IMR-90 (cell line): Measurements from ENCODE around the gene GSDMA. TPM values are rescaled to one million over a fixed set of nuclear protein-coding genes. Genes with fewer than 3 reads are reported as not detected.

Experiments
- ATAC-seq: fragments of 200-7000 bp; cut with Tn5 transposase; 2 replicates; pipeline ENCODE4 v1.9.1; 2020; ENCODE audit warnings: low read depth, mild to moderate bottlenecking, moderate library complexity
- BruUV-seq: library from RNA; stranded (reverse); fragments of 400-500 nt; replicated peaks from 2 replicates; lab custom pipeline; 2021; lab: Mats Ljungman, UMichigan
- CTCF ChIA-PET: fragments of 300-600 bp; formaldehyde crosslinking; extraction: SDS; loops from one replicate; lab custom pipeline; 2021; ENCODE audit warnings: antibody characterized with exemption; lab: Yijun Ruan, JAX
- POLR2A ChIA-PET: fragments of 300-600 bp; sonication (Branson Sonifier 250); formaldehyde crosslinking; loops from one replicate; lab custom pipeline; 2022; ENCODE audit warnings: antibody characterized with exemption; ENCODE audit not compliant: unreplicated experiment; lab: Charles Lee
- DNase-seq: peaks from one replicate; pipeline ENCODE4 v3.0.0; 2013
- H2AFZ ChIP-seq: replicated peaks from 2 replicates; pipeline ENCODE3; 2013; ENCODE audit warnings: low read length, mild to moderate bottlenecking; ENCODE audit not compliant: poor library complexity
- H2AK5ac ChIP-seq: 2 replicates; pipeline ENCODE4 v1.6.1; 2013; ENCODE audit warnings: low read depth, low read length, inconsistent platforms
- H2AK9ac ChIP-seq: replicated peaks from 2 replicates; pipeline ENCODE3; 2013; ENCODE audit warnings: mild to moderate bottlenecking, low read depth, low read length, moderate library complexity; ENCODE audit not compliant: poor library complexity
- H2BK120ac ChIP-seq: 2 replicates; pipeline ENCODE4 v1.6.1; 2013; ENCODE audit warnings: low read depth, low read length, inconsistent platforms
- H2BK15ac ChIP-seq: 3 replicates; pipeline ENCODE4 v1.6.1; 2013; ENCODE audit warnings: low read depth, low read length, inconsistent platforms
- H2BK20ac ChIP-seq: 2 replicates; pipeline ENCODE4 v1.6.1; 2013; ENCODE audit warnings: low read depth, mild to moderate bottlenecking, inconsistent platforms, low read length, moderate library complexity
- H2BK5ac ChIP-seq: 2 replicates; pipeline ENCODE4 v1.6.1; 2013; ENCODE audit warnings: mild to moderate bottlenecking, low read depth, low read length, inconsistent platforms; ENCODE audit not compliant: poor library complexity, severe bottlenecking
- H3K14ac ChIP-seq: replicated peaks from 2 replicates; pipeline ENCODE4 v1.6.1; 2013; ENCODE audit warnings: low read depth, low read length, inconsistent platforms
- H3K18ac ChIP-seq: 2 replicates; pipeline ENCODE4 v1.6.1; 2013; ENCODE audit warnings: low read depth, low read length, control low read depth
- H3K23ac ChIP-seq: 2 replicates; pipeline ENCODE4 v1.6.1; 2013; ENCODE audit warnings: low read depth, low read length, inconsistent platforms
- H3K27ac ChIP-seq: 2 replicates; pipeline ENCODE4 v1.5.1; 2013; ENCODE audit warnings: mild to moderate bottlenecking, control low read depth, low read length; ENCODE audit not compliant: insufficient read depth
- H3K27me3 ChIP-seq: 2 replicates; pipeline ENCODE4 v1.6.1; 2013; ENCODE audit warnings: low read length; ENCODE audit not compliant: control insufficient read depth, insufficient read depth
- H3K36me3 ChIP-seq: 2 replicates; pipeline ENCODE4 v1.6.1; 2013; ENCODE audit warnings: low read length, mixed read lengths; ENCODE audit not compliant: control insufficient read depth, insufficient read depth
- H3K4ac ChIP-seq: 2 replicates; pipeline ENCODE4 v1.6.1; 2013; ENCODE audit warnings: low read depth, low read length, inconsistent platforms
- H3K4me1 ChIP-seq: 2 replicates; pipeline ENCODE4 v1.6.1; 2013; ENCODE audit warnings: low read length, mixed read lengths; ENCODE audit not compliant: control insufficient read depth, insufficient read depth
- H3K4me2 ChIP-seq: 2 replicates; pipeline ENCODE4 v1.6.1; 2013; ENCODE audit warnings: low read depth, mild to moderate bottlenecking, control low read depth, low read length, moderate library complexity
- H3K4me3 ChIP-seq: 2 replicates; pipeline ENCODE4 v1.5.1; 2013; ENCODE audit warnings: low read depth, mild to moderate bottlenecking, control low read depth, low read length, moderate library complexity; ENCODE audit not compliant: insufficient read depth
- H3K56ac ChIP-seq: 2 replicates; pipeline ENCODE4 v1.6.1; 2013; ENCODE audit warnings: low read length, inconsistent platforms; ENCODE audit not compliant: insufficient read depth; ENCODE audit errors: extremely low read depth
- H3K79me1 ChIP-seq, 2 experiments: 2 replicates each; pipeline ENCODE4 v1.6.1; 2013; ENCODE audit warnings: low read length in 2 of 2, inconsistent platforms in 1 of 2, low read depth in 1 of 2
- H3K9ac ChIP-seq: 2 replicates; pipeline ENCODE4 v1.6.1; 2013; ENCODE audit warnings: low read depth, low read length, control low read depth
- H3K9me1 ChIP-seq: 2 replicates; pipeline ENCODE4 v1.6.1; 2013; ENCODE audit warnings: low read length, inconsistent platforms; ENCODE audit not compliant: insufficient read depth
- H3K9me3 ChIP-seq: 2 replicates; pipeline ENCODE4 v1.6.1; 2013; ENCODE audit warnings: low read length; ENCODE audit not compliant: control insufficient read depth, insufficient read depth
- H4K20me1 ChIP-seq: 2 replicates; pipeline ENCODE4 v1.6.1; 2013; ENCODE audit warnings: low read length, inconsistent platforms; ENCODE audit not compliant: insufficient read depth
- H4K5ac ChIP-seq: 2 replicates; pipeline ENCODE4 v1.6.1; 2013; ENCODE audit warnings: mild to moderate bottlenecking, low read depth, low read length, control low read depth
- H4K8ac ChIP-seq, 2 experiments: 2 replicates each; pipeline ENCODE4 v1.6.1; 2013; ENCODE audit warnings: low read depth in 2 of 2, low read length in 2 of 2, control low read depth in 1 of 2, inconsistent platforms in 1 of 2
- H4K91ac ChIP-seq: 2 replicates; pipeline ENCODE4 v1.6.1; 2013; ENCODE audit warnings: low read depth, low read length, inconsistent platforms; ENCODE audit not compliant: insufficient read depth
- BHLHE40 ChIP-seq: fragments of 150-350 bp; IDR thresholded peaks from 2 replicates; pipeline ENCODE4 v1.6.1; 2016; ENCODE audit warnings: mild to moderate bottlenecking, low read depth, low read length
- ELK1 ChIP-seq: fragments of 150-350 bp; IDR thresholded peaks from 2 replicates; pipeline ENCODE4 v1.6.1; 2016; ENCODE audit warnings: low read depth, mild to moderate bottlenecking, low read length, moderate library complexity, borderline replicate concordance
- MAZ ChIP-seq: IDR thresholded peaks from 2 replicates; pipeline ENCODE4 v1.6.1; 2012; ENCODE audit warnings: low read depth, mild to moderate bottlenecking, low read length, improper control_type of control experiment, moderate library complexity, borderline replicate concordance
- POLR2A ChIP-seq: IDR thresholded peaks from 2 replicates; pipeline ENCODE4 v1.6.1; 2012; ENCODE audit warnings: mild to moderate bottlenecking, low read depth, low read length
- RAD21 ChIP-seq: IDR thresholded peaks from 2 replicates; pipeline ENCODE4 v1.6.1; 2012; ENCODE audit warnings: low read length, improper control_type of control experiment
- RCOR1 ChIP-seq: IDR thresholded peaks from 2 replicates; pipeline ENCODE4 v1.6.1; 2012; ENCODE audit warnings: mild to moderate bottlenecking, low read length, improper control_type of control experiment; ENCODE audit not compliant: insufficient replicate concordance
- RFX5 ChIP-seq: IDR thresholded peaks from 2 replicates; pipeline ENCODE4 v1.8.0; 2012; ENCODE audit warnings: low read depth, mild to moderate bottlenecking, low read length, moderate library complexity
- WGBS, 2 experiments: methylation state at CpG; one replicate each; pipeline versions ENCODE4 v1.1.5 to v1.1.7; 2013; ENCODE audit warnings: missing lambda C conversion rate in 2 of 2; ENCODE audit not compliant: insufficient read length in 1 of 2; ENCODE audit errors: extremely low coverage in 2 of 2; 5-methylcytosine and 5-hydroxymethylcytosine counted together
- dilution Hi-C: fragments of 300-500 bp; cut with HindIII; formaldehyde crosslinking; loops from one replicate; pipeline ENCODE4 v1.14.3; 2018; ENCODE audit warnings: low sequenced_read_pairs; ENCODE audit not compliant: unreplicated experiment
- in situ Hi-C: fragments of 300-500 bp; cut with MboI; formaldehyde crosslinking; loops from 3 replicates; pipeline ENCODE4 v1.14.3; 2019; ENCODE audit warnings: low sequenced_read_pairs, inconsistent platforms, mixed read lengths
- intact Hi-C: fragments of 100-400 bp; cut with micrococcal nuclease; formaldehyde crosslinking; loops from 2 replicates; pipeline ENCODE4 v1.10.0; 2022
- polyA plus RNA-seq, 3 experiments: library from polyadenylated mRNA; depleted of rRNA; stranded (reverse); fragments of >200 nt; gene quantifications; 2 replicates each; pipeline ENCODE4 v1.2.3, GENCODE V29; 2012; ENCODE audit warnings: low replicate concordance in 1 of 3
- total RNA-seq: library from RNA; depleted of rRNA; stranded (reverse); fragments of >200 nt; gene quantifications from 2 replicates; pipeline ENCODE4 v1.2.3, GENCODE V29; 2012

Gene GSDMA
- total and polyA plus RNA-seq, 2 of the 4 experiments (the other 2 are of a cell fraction), result not detected

- Histone ChIP-seq H3K27me3 (no peaks in the 10 kb centered on the region), H3K18ac (no peak overlapping the region), H3K9ac (no peak overlapping the region), H4K20me1 (peaks cover 51% of the 10 kb centered on the region), H4K91ac (no peak overlapping the region), H4K5ac (no peak overlapping the region), H3K79me1 (peaks cover 9 to 66% of the 10 kb centered on the region in 2 experiments; a peak in 3 of 4 replicates), H3K4me3 (no peak overlapping the region), H2AK5ac (peak overlapping the region; percentile 23; the same call in 1 of the 2 replicates), H3K27ac (no peak overlapping the region), H3K56ac (no peak overlapping the region), H2BK15ac (no peak overlapping the region), H2BK20ac (peak overlapping the region; percentile 24; the same call in 1 of the 2 replicates), H2BK5ac (peak overlapping the region; percentile 17), H2BK120ac (no peak overlapping the region), H2AK9ac (peak overlapping the region; percentile 17), H3K36me3 (peaks cover 38% of the 10 kb centered on the region), H2AFZ (peak overlapping the region; percentile 40), H4K8ac (peak overlapping the region in 1 of 2 experiments; percentile 27; a peak in 1 of 4 replicates), H3K9me1 (peaks cover 24% of the 10 kb centered on the region), H3K4ac (peak overlapping the region; percentile 62), H3K9me3 (no peaks in the 10 kb centered on the region), H3K14ac (0 out of 2 replicates have a peak overlapping the region, but pooled peaks have one; percentile 39), H3K4me1 (peaks cover 39% of the 10 kb centered on the region), H3K4me2 (no peak overlapping the region), H3K23ac (peak overlapping the region; percentile 17; the same call in 1 of the 2 replicates)
- no TSS peak for BruUV-seq
- in situ Hi-C loops, result no loop called here
- TF ChIP-seq RCOR1 (no peak), RFX5 (no peak), MAZ (no peak), RAD21 (no peak), ELK1 (no peak), POLR2A (no peak), BHLHE40 (no peak)
- CTCF ChIA-PET, result interaction anchor here (1.3 kb wide), 1 partner anchor 9 kb away, joined by 6 read pairs; no protein-coding TSS in a partner anchor
- ATAC-seq, result no peak
- WGBS, 2 experiments, result 85% methylated on average over 2 of the region's 3 CpGs; no CpG with 5 or more reads in 1 of the 2 experiments
- POLR2A ChIA-PET, result no interaction called here
- intact Hi-C loops, result no loop called here
- no peak for DNase-seq
- dilution Hi-C loops, result no loop called here
Observed at GRCh38 chr17:39924691-39925055, 38.1 kb upstream of the GSDMA start.
